GM10266 (cell line): ENCODE results near the gene NFX1.

Experiments
- DNase-seq: peaks from one replicate; pipeline ENCODE4 v3.0.0; 2012; ENCODE audit errors: extremely low spot score
- CTCF ChIP-seq: IDR thresholded peaks from 2 replicates; pipeline ENCODE4 v1.5.1; 2012; ENCODE audit warnings: mild to moderate bottlenecking, low read depth; ENCODE audit not compliant: control insufficient read depth, insufficient read depth; ENCODE audit errors: missing control alignments

The NFX1 gene

GRCh38 chr9:33257276-33257675, 33.0 kb upstream of the NFX1 start:
- no peak for TF ChIP-seq CTCF
- DNase-seq: no peak

- no peak for DNase-seq
- TF ChIP-seq CTCF: no peak
These were observed 29.9 kb upstream of the NFX1 start for GRCh38 chr9:33260372-33260771.

- no peak for DNase-seq
These were observed 26.9 kb upstream of the NFX1 start for GRCh38 chr9:33263131-33264002.

GRCh38 chr9:33264003-33264472, 26.3 kb upstream of the NFX1 start:
- DNase-seq: peak; percentile 49

More at GRCh38 chr9:33263131-33264002, 26.9 kb upstream of the NFX1 start:
- no peak for TF ChIP-seq CTCF

GRCh38 chr9:33264473-33265177, 25.7 kb upstream of the NFX1 start, which contains the start of the genes BAG1 and CHMP5:
BAG1 (minus strand) TSS chr9:33264708.
CHMP5 (plus strand) TSS chr9:33265049; CDS start chr9:33265079, 30 bp downstream.
- peak; percentile 98 for DNase-seq
- no peak for TF ChIP-seq CTCF

More at GRCh38 chr9:33264003-33264472, 26.3 kb upstream of the NFX1 start:
- TF ChIP-seq CTCF: no peak

GRCh38 chr9:33265211-33265865, 25.0 kb upstream of the NFX1 start:
- TF ChIP-seq CTCF: no peak
- no peak for DNase-seq
